GM10847 (cell line): ENCODE data around the gene WSB1.

ENCODE experiments used
- POLR2A ChIP-seq: IDR thresholded peaks from 2 replicates; pipeline ENCODE4 v1.6.1; 2011; ENCODE audit not compliant: insufficient read length; ENCODE audit errors: extremely low read depth

Gene WSB1

GRCh38 chr17:27293898-27294688 is at the start of gene WSB1:
TSS of gene WSB1 (plus strand) at chr17:27294114. CDS start at chr17:27294396, 282 bp downstream.
- peak; percentile 99 for TF ChIP-seq POLR2A

- TF ChIP-seq POLR2A, result no peak
Observed at GRCh38 chr17:27244491-27245223, 49.3 kb upstream of the WSB1 start.

GRCh38 chr17:27245230-27245696 is 48.7 kb upstream of the WSB1 start:
- no peak for TF ChIP-seq POLR2A

GRCh38 chr17:27246537-27246936 is 47.4 kb upstream of the WSB1 start:
- no peak for TF ChIP-seq POLR2A

GRCh38 chr17:27247071-27247957 is 46.6 kb upstream of the WSB1 start:
- no peak for TF ChIP-seq POLR2A

- TF ChIP-seq POLR2A, result no peak
Observed at GRCh38 chr17:27247958-27248342, 46.0 kb upstream of the WSB1 start.

- TF ChIP-seq POLR2A, result no peak
Observed at GRCh38 chr17:27256225-27257030, 37.5 kb upstream of the WSB1 start.

- TF ChIP-seq POLR2A, result no peak
Observed at GRCh38 chr17:27257031-27257357, 36.9 kb upstream of the WSB1 start.

- no peak for TF ChIP-seq POLR2A
Observed at GRCh38 chr17:27259356-27259755, 34.6 kb upstream of the WSB1 start.

GRCh38 chr17:27263386-27263785 is 30.5 kb upstream of the WSB1 start:
- TF ChIP-seq POLR2A, result no peak

- TF ChIP-seq POLR2A, result no peak
Observed at GRCh38 chr17:27264068-27264812, 29.7 kb upstream of the WSB1 start.

GRCh38 chr17:27265333-27265732 is 28.6 kb upstream of the WSB1 start:
- no peak for TF ChIP-seq POLR2A

GRCh38 chr17:27266228-27266627 is 27.7 kb upstream of the WSB1 start:
- no peak for TF ChIP-seq POLR2A
